Progenitor cell of endocrine pancreas (in vitro differentiated cells): ENCODE results near the gene ATP6V1G3. TPM values are rescaled to one million over a fixed set of nuclear protein-coding genes. Genes with fewer than 3 reads are reported as not detected.

Experiments
- DNase-seq: peaks from one replicate; pipeline ENCODE4 v3.0.0; 2021; ENCODE audit warnings: low spot score; ENCODE audit not compliant: unreplicated experiment
- H3K27ac Mint-ChIP-seq: 2 replicates; pipeline ENCODE4 v1.8.0; 2021; ENCODE audit warnings: mild to moderate bottlenecking, moderate library complexity, mixed read lengths
- H3K27me3 Mint-ChIP-seq: 2 replicates; pipeline ENCODE4 v1.8.0; 2021; ENCODE audit warnings: mixed read lengths
- H3K36me3 Mint-ChIP-seq: 2 replicates; pipeline ENCODE4 v1.8.0; 2022; ENCODE audit warnings: mixed read lengths; ENCODE audit not compliant: insufficient read depth
- H3K4me1 Mint-ChIP-seq: 2 replicates; pipeline ENCODE4 v1.8.0; 2021; ENCODE audit warnings: low read depth, mixed read lengths
- H3K4me3 Mint-ChIP-seq: 2 replicates; pipeline ENCODE4 v1.8.0; 2021; ENCODE audit warnings: low read depth, mild to moderate bottlenecking, moderate library complexity, mixed read lengths
- H3K9me3 Mint-ChIP-seq: 2 replicates; pipeline ENCODE4 v1.8.0; 2021; ENCODE audit warnings: low read depth, mixed read lengths
- CTCF ChIP-seq: fragments of 200-600 bp; sonication (generic); IDR thresholded peaks from one replicate; pipeline ENCODE4 v1.5.0; 2021; ENCODE audit warnings: antibody characterized with exemption, mild to moderate bottlenecking; ENCODE audit not compliant: unreplicated experiment
- total RNA-seq: library from RNA; stranded (reverse); gene quantifications from 2 replicates; pipeline ENCODE4 v1.2.1, GENCODE V29; 2021

The ATP6V1G3 gene
- total RNA-seq, 1 donor from 2014 or later, result not detected

GRCh38 chr1:198552668-198553416 lies 12.4 kb upstream of the ATP6V1G3 start:
- H3K4me1 Mint-ChIP-seq, result no peaks in the 10 kb centered on the region

GRCh38 chr1:198550941-198551524 lies 10.6 kb upstream of the ATP6V1G3 start:
- H3K4me3 Mint-ChIP-seq, result no peak overlapping the region
- H3K27ac Mint-ChIP-seq, result no peak overlapping the region
- no peak for TF ChIP-seq CTCF
- H3K9me3 Mint-ChIP-seq, result peaks cover 4% of the 10 kb centered on the region
- H3K4me1 Mint-ChIP-seq, result no peaks in the 10 kb centered on the region
- no peaks in the 10 kb centered on the region for H3K27me3 Mint-ChIP-seq
- DNase-seq, result no peak
- no peaks in the 10 kb centered on the region for H3K36me3 Mint-ChIP-seq

More at GRCh38 chr1:198552668-198553416, 12.4 kb upstream of the ATP6V1G3 start:
- TF ChIP-seq CTCF, result no peak
- Mint-ChIP-seq H3K9me3 (no peaks in the 10 kb centered on the region), H3K36me3 (no peaks in the 10 kb centered on the region), H3K27me3 (no peaks in the 10 kb centered on the region), H3K27ac (no peak overlapping the region), H3K4me3 (no peak overlapping the region)
- no peak for DNase-seq

- no peak overlapping the region for H3K4me3 Mint-ChIP-seq
- H3K9me3 Mint-ChIP-seq, result peaks cover 4% of the 10 kb centered on the region
- H3K4me1 Mint-ChIP-seq, result no peaks in the 10 kb centered on the region
- H3K36me3 Mint-ChIP-seq, result no peaks in the 10 kb centered on the region
- no peak overlapping the region for H3K27ac Mint-ChIP-seq
- H3K27me3 Mint-ChIP-seq, result no peaks in the 10 kb centered on the region
- no peak for TF ChIP-seq CTCF
- DNase-seq, result no peak
These were observed 9.4 kb upstream of the ATP6V1G3 start for GRCh38 chr1:198549866-198550265.

GRCh38 chr1:198548890-198549289 lies 8.4 kb upstream of the ATP6V1G3 start:
- Mint-ChIP-seq H3K4me1 (no peaks in the 10 kb centered on the region), H3K27me3 (no peaks in the 10 kb centered on the region), H3K27ac (no peak overlapping the region), H3K4me3 (no peak overlapping the region), H3K9me3 (peaks cover 4% of the 10 kb centered on the region), H3K36me3 (no peaks in the 10 kb centered on the region)
- TF ChIP-seq CTCF, result no peak
- DNase-seq, result no peak

GRCh38 chr1:198545156-198545555 lies 4.7 kb upstream of the ATP6V1G3 start:
- Mint-ChIP-seq H3K4me1 (peaks cover 13% of the 10 kb centered on the region), H3K27me3 (no peaks in the 10 kb centered on the region), H3K36me3 (no peaks in the 10 kb centered on the region), H3K27ac (no peak overlapping the region), H3K9me3 (peaks cover 4% of the 10 kb centered on the region), H3K4me3 (no peak overlapping the region)
- no peak for DNase-seq
- TF ChIP-seq CTCF, result no peak
